Fibroblast of villous mesenchyme (primary cell): ENCODE measurements around the gene PIM3. TPM values are rescaled to one million over a fixed set of nuclear protein-coding genes. Genes with fewer than 3 reads are reported as not detected.

Experiments
- DNase-seq: peaks from one replicate; pipeline ENCODE4 v3.0.0-alpha.2; 2010; ENCODE audit warnings: low read depth
- H3K4me3 ChIP-seq: 2 replicates; pipeline ENCODE4 v1.5.1; 2011; ENCODE audit warnings: low read depth, mild to moderate bottlenecking, low read length
- total RNA-seq: library from RNA; depleted of rRNA; stranded (reverse); fragments of >200 nt; gene quantifications from 2 replicates; pipeline ENCODE4 v1.2.3, GENCODE V29; 2012
- TF ChIP-seq, protein P1 (sequence below): IDR thresholded peaks from 2 replicates; pipeline ENCODE4 v1.5.1; 2012; ENCODE audit warnings: low read depth, mild to moderate bottlenecking, low read length; ENCODE audit not compliant: insufficient read depth

PIM3 gene
- total RNA-seq, 1 donor = 32.0 TPM

DNA sequence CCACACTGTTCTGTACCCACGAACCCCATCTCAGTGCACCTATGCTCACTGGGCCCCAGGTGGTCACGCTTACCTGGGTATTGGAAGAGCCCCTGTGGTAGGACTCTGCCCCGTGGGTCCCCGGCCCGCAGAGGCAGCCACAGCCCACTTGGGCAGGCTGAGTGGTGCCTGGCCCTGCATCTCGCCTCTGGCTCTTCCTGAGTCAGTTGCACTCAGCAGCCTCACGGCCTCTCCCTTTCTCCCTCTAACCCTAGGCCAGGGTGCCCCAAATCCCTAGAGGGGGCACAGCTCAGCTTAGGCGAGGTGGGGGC, 32.4 kb upstream of the PIM3 start:
- TF ChIP-seq, protein P1, sequence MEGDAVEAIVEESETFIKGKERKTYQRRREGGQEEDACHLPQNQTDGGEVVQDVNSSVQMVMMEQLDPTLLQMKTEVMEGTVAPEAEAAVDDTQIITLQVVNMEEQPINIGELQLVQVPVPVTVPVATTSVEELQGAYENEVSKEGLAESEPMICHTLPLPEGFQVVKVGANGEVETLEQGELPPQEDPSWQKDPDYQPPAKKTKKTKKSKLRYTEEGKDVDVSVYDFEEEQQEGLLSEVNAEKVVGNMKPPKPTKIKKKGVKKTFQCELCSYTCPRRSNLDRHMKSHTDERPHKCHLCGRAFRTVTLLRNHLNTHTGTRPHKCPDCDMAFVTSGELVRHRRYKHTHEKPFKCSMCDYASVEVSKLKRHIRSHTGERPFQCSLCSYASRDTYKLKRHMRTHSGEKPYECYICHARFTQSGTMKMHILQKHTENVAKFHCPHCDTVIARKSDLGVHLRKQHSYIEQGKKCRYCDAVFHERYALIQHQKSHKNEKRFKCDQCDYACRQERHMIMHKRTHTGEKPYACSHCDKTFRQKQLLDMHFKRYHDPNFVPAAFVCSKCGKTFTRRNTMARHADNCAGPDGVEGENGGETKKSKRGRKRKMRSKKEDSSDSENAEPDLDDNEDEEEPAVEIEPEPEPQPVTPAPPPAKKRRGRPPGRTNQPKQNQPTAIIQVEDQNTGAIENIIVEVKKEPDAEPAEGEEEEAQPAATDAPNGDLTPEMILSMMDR = no peak
- H3K4me3 ChIP-seq = no peak overlapping the region
- no peak for DNase-seq

DNA sequence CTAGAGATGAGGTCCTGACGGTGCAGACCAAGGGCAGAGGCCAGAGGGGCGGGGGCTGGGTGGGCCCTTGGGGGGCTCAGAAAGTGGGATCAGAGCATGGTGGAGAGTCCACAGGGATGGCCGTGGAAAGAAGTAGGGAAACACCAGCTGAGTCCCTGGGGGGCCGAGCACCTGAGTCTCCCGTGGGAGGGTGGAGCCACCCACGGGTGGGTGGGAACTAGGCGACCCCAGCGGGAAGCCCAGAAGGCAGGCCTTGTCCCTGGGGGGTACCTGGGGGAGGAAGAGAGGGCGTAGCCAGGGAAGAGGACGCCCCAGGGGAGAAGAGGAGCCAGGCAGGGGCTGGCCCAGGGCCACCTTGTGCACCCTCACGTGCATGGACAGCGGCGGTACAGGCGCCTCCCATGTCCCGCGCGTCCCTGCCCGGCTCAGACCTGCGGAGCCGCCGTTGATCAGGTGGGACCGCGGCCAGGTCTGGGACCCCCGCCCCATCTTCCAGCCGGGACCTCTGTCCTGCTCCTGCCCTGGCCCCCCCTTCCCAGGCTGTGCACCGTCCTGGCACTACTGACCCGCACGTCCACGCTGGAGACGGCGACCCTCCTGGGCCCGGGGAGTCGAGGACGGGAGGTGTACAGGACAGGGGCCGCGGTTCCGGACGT, 31.9 kb upstream of the PIM3 start:
- H3K4me3 ChIP-seq = no peak overlapping the region
- DNase-seq = no peak
- TF ChIP-seq, protein P1 = no peak

GRCh38 chr22:49929211-49929979, 31.2 kb upstream of the PIM3 start:
- H3K4me3 ChIP-seq = no peak overlapping the region
- TF ChIP-seq, protein P1 = peak; percentile 48
- DNase-seq = peak; percentile 22

DNA sequence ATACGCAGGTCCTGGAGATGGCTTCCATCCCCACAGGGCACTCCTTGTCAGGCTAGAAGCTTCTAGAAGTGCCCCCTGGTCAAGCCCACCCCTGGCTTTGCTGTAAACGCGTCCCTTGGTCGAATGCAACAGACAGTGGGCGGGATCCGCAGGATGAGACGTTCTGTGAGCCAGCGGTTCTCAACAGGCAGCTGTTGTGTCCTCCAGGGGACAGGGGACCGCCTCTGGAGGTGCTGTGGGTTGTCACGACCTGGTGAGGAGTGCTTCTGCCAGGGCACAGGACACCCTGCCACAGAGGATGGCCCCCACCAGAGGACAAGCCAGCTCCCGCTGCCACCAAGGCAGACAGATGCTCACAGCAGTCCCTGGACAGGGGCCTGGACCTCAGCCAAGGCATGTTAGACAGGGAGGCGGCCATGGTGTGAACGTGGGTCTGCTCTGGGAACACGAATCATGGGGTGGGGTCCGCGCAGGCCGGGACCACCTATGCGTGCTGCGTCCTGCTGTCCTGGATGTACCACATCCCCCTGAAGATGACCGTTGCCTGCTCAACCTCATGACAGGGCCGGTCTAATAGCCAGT, 30.5 kb upstream of the PIM3 start:
- TF ChIP-seq, protein P1 = no peak
- DNase-seq = no peak
- H3K4me3 ChIP-seq = no peak overlapping the region

- peak; percentile 65 for DNase-seq
- TF ChIP-seq, protein P1 = peak; percentile 61
Measured at GRCh38 chr22:49930596-49931412, 29.8 kb upstream of the PIM3 start.

GRCh38 chr22:49933236-49934159, 27.1 kb upstream of the PIM3 start:
- H3K4me3 ChIP-seq = no peak overlapping the region

More at GRCh38 chr22:49930596-49931412, 29.8 kb upstream of the PIM3 start:
- no peak overlapping the region for H3K4me3 ChIP-seq

More at GRCh38 chr22:49933236-49934159, 27.1 kb upstream of the PIM3 start:
- DNase-seq = no peak
- TF ChIP-seq, protein P1 = no peak
